H9 (cell line): ENCODE results near the gene CFAP61. TPM values are rescaled to one million over a fixed set of nuclear protein-coding genes. Genes with fewer than 3 reads are reported as not detected.

ENCODE experiments used
- DNase-seq: peaks from one replicate; pipeline ENCODE4 v3.0.0-alpha.2; 2017
- H2AFZ ChIP-seq: one replicate; pipeline ENCODE4 v1.6.1; 2013; ENCODE audit warnings: mild to moderate bottlenecking, low read length, control low read depth, moderate library complexity
- H2AK5ac ChIP-seq: 2 replicates; pipeline ENCODE4 v1.6.1; 2013; ENCODE audit warnings: low read length, control low read depth, mixed read lengths; ENCODE audit not compliant: insufficient read length
- H2BK120ac ChIP-seq: one replicate; pipeline ENCODE4 v1.6.1; 2013; ENCODE audit warnings: low read depth, mild to moderate bottlenecking, low read length, control low read depth, inconsistent platforms; ENCODE audit not compliant: poor library complexity, severe bottlenecking
- H2BK12ac ChIP-seq: 2 replicates; pipeline ENCODE4 v1.6.1; 2013; ENCODE audit warnings: low read length, control low read depth, mixed read lengths, low read depth; ENCODE audit not compliant: insufficient read length
- H2BK15ac ChIP-seq: 2 replicates; pipeline ENCODE4 v1.6.1; 2013; ENCODE audit warnings: low read depth, low read length, control low read depth
- H2BK20ac ChIP-seq: one replicate; pipeline ENCODE4 v1.6.1; 2013; ENCODE audit warnings: low read depth, mild to moderate bottlenecking, low read length, control low read depth, inconsistent platforms; ENCODE audit not compliant: poor library complexity, severe bottlenecking
- H2BK5ac ChIP-seq: 2 replicates; pipeline ENCODE4 v1.6.1; 2013; ENCODE audit warnings: low read length, control low read depth, mixed read lengths; ENCODE audit not compliant: insufficient read length
- H3K14ac ChIP-seq: 2 replicates; pipeline ENCODE4 v1.6.1; 2013; ENCODE audit warnings: low read length, control low read depth; ENCODE audit not compliant: insufficient read depth
- H3K18ac ChIP-seq: 2 replicates; pipeline ENCODE4 v1.6.1; 2013; ENCODE audit warnings: low read depth, mild to moderate bottlenecking, mixed read lengths, low read length, control low read depth; ENCODE audit not compliant: insufficient read length
- H3K23ac ChIP-seq: 2 replicates; pipeline ENCODE4 v1.6.1; 2013; ENCODE audit warnings: low read length, control low read depth, mixed read lengths, low read depth; ENCODE audit not compliant: insufficient read length
- H3K23me2 ChIP-seq: 2 replicates; pipeline ENCODE4 v1.6.1; 2013; ENCODE audit warnings: low read depth, mild to moderate bottlenecking, mixed read lengths, low read length, control low read depth; ENCODE audit not compliant: insufficient read length, poor library complexity, severe bottlenecking
- H3K27ac ChIP-seq: 2 replicates; pipeline ENCODE4 v1.5.1; 2013; ENCODE audit warnings: low read length, control low read depth, mixed read lengths, low read depth; ENCODE audit not compliant: insufficient read length
- H3K27me3 ChIP-seq: 2 replicates; pipeline ENCODE4 v1.6.1; 2013; ENCODE audit warnings: low read length, control low read depth, inconsistent platforms; ENCODE audit not compliant: insufficient read depth
- H3K4ac ChIP-seq: 2 replicates; pipeline ENCODE4 v1.6.1; 2013; ENCODE audit warnings: low read depth, mild to moderate bottlenecking, control low read depth, inconsistent platforms, low read length, moderate library complexity
- H3K4me1 ChIP-seq: 2 replicates; pipeline ENCODE4 v1.6.1; 2013; ENCODE audit warnings: low read length, control low read depth, inconsistent platforms; ENCODE audit not compliant: insufficient read depth
- H3K4me2 ChIP-seq: 2 replicates; pipeline ENCODE4 v1.6.1; 2013; ENCODE audit warnings: low read length, control low read depth, mixed read lengths; ENCODE audit not compliant: insufficient read length, insufficient read depth
- H3K56ac ChIP-seq: 2 replicates; pipeline ENCODE4 v1.6.1; 2013; ENCODE audit warnings: low read depth, mild to moderate bottlenecking, mixed read lengths, low read length, control low read depth; ENCODE audit not compliant: insufficient read length
- H3K79me1 ChIP-seq: 2 replicates; pipeline ENCODE4 v1.6.1; 2013; ENCODE audit warnings: low read depth, mild to moderate bottlenecking, moderate library complexity, low read length, control low read depth, inconsistent platforms; ENCODE audit not compliant: insufficient read depth, poor library complexity, severe bottlenecking
- H3K79me2 ChIP-seq: 2 replicates; pipeline ENCODE4 v1.6.1; 2013; ENCODE audit warnings: low read length, control low read depth, inconsistent platforms; ENCODE audit not compliant: insufficient read depth
- H3K9ac ChIP-seq: 2 replicates; pipeline ENCODE4 v1.6.1; 2013; ENCODE audit warnings: low read length, control low read depth, mixed read lengths; ENCODE audit not compliant: insufficient read length; ENCODE audit errors: extremely low read depth
- H3K9me3 ChIP-seq: one replicate; pipeline ENCODE4 v1.6.1; 2013; ENCODE audit warnings: low read depth, low read length, inconsistent platforms; ENCODE audit not compliant: control insufficient read depth
- H3T11ph ChIP-seq: one replicate; pipeline ENCODE4 v1.6.1; 2013; ENCODE audit warnings: mild to moderate bottlenecking, low read length, control low read depth, inconsistent platforms
- H4K20me1 ChIP-seq: one replicate; pipeline ENCODE4 v1.6.1; 2013; ENCODE audit not compliant: control insufficient read depth, insufficient read length, insufficient read depth
- H4K5ac ChIP-seq: 2 replicates; pipeline ENCODE4 v1.6.1; 2013; ENCODE audit warnings: low read depth, mild to moderate bottlenecking, mixed read lengths, low read length, control low read depth; ENCODE audit not compliant: insufficient read length
- H4K8ac ChIP-seq: replicated peaks from 2 replicates; pipeline ENCODE4 v1.6.1; 2013; ENCODE audit warnings: low read length, control low read depth, mixed read lengths, low read depth; ENCODE audit not compliant: insufficient read length
- H4K91ac ChIP-seq: 2 replicates; pipeline ENCODE4 v1.6.1; 2013; ENCODE audit warnings: low read depth, mild to moderate bottlenecking, moderate library complexity, mixed read lengths, low read length, control low read depth; ENCODE audit not compliant: insufficient read length
- H3K27ac Mint-ChIP-seq, 3 experiments: 2 replicates in 2 of 3; 3 replicates in 1 of 3; pipeline ENCODE4 v1.8.0; 2020 to 2021; ENCODE audit warnings: mixed read lengths in 3 of 3, mild to moderate bottlenecking in 1 of 3, moderate library complexity in 1 of 3
- H3K27me3 Mint-ChIP-seq: 2 replicates; pipeline ENCODE4 v1.8.0; 2021; ENCODE audit warnings: low read depth, mild to moderate bottlenecking, moderate library complexity, mixed read lengths
- H3K36me3 Mint-ChIP-seq, 3 experiments: 2 replicates in 2 of 3; 3 replicates in 1 of 3; pipeline ENCODE4 v1.8.0; 2020 to 2021; ENCODE audit warnings: low read depth in 3 of 3, mixed read lengths in 3 of 3; ENCODE audit not compliant: insufficient read depth in 1 of 3
- H3K4me1 Mint-ChIP-seq, 2 experiments: 2 replicates each; pipeline ENCODE4 v1.8.0; 2020; ENCODE audit warnings: mixed read lengths in 2 of 2
- H3K4me3 Mint-ChIP-seq, 2 experiments: 2 replicates in 1 of 2; 3 replicates in 1 of 2; pipeline ENCODE4 v1.8.0; 2020 to 2021; ENCODE audit warnings: mild to moderate bottlenecking in 2 of 2, mixed read lengths in 2 of 2, moderate library complexity in 1 of 2
- H3K9me3 Mint-ChIP-seq, 2 experiments: 2 replicates in 1 of 2; 3 replicates in 1 of 2; pipeline ENCODE4 v1.8.0; 2020; ENCODE audit warnings: mild to moderate bottlenecking in 2 of 2, mixed read lengths in 2 of 2, moderate library complexity in 1 of 2
- CTCF ChIP-seq: fragments of 200-600 bp; sonication (generic); conservative IDR thresholded peaks from 3 replicates; pipeline ENCODE4 v1.8.0; 2021; ENCODE audit warnings: antibody characterized with exemption, mild to moderate bottlenecking
- WGBS: extraction: QIAGEN DNeasy Blood & Tissue Kit; methylation state at CpG from one replicate; pipeline ENCODE4 v1.1.7; 2013; ENCODE audit warnings: missing lambda C conversion rate, low lambda C conversion rate, mixed read lengths; ENCODE audit not compliant: insufficient read length; ENCODE audit errors: extremely low coverage; 5-methylcytosine and 5-hydroxymethylcytosine counted together
- total RNA-seq: library from RNA; stranded (reverse); gene quantifications from 2 replicates; pipeline ENCODE4 v1.2.1, GENCODE V29; 2021

Gene CFAP61
- total RNA-seq, 1 experiment from 2014 or later = 0.44 TPM

DNA sequence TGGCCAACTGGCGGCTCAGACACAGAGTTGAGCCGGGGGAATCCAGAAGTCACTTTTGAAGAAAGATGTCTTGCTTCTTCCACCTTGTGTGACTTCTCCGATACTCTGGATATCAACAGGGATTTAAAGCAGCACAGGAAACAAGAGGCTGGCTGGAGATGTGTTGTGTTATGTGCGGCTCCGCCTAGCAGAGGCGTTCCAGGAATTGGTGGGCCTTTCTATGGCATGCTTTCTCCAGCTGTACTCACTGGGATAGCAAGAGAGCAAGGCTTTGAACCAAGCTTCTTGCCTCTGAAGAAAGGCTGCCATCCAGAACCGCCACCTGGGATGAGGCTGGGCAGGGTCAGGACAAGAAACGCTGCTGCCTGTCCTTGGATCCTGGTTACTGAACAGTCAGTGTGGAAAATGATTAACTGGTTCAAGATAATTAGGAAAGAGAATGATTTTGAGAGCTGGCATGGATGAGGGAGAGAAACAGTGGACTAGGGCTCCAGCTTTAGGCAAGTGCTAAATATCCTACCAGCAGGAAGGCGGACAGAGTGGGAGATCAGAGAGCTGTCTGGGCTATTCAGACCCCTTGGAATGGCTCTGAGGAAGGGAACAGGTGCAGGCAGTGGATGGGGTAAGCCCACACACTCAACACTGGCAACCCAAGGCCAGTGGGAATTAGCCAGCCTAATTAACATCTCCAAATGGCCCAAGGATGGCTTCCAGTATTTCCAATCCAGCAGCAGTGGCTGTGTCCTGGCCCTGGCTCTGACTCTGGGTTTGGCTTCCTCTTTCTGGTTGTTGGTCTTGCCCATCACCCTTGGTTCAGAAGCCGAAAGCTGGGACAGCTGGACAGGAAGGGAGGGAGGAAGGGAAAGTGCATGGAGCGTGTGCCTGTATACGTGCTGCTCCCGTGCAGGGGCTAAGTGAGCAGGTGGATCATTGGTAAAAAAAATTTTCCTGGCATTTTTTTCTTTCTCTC, 347.5 kb downstream of the CFAP61 start:
- WGBS = no CpG with 5 or more reads among the region's 13 CpGs
- Mint-ChIP-seq H3K4me3 (no peak overlapping the region), H3K27me3 (peaks cover 2% of the 10 kb centered on the region), H3K4me1 (peaks cover 19 to 28% of the 10 kb centered on the region in 2 experiments), H3K36me3 (no peaks in the 10 kb centered on the region; a peak in 2 of 7 replicates), H3K27ac (no peak overlapping the region), H3K9me3 (no peaks in the 10 kb centered on the region)
- no peaks in the 10 kb centered on the region for H4K20me1 ChIP-seq
- no peak overlapping the region for H3K23ac ChIP-seq
- no peak overlapping the region for H4K91ac ChIP-seq
- H2BK15ac ChIP-seq = no peak overlapping the region
- no peaks in the 10 kb centered on the region for H3K9me3 ChIP-seq
- no peak overlapping the region for H3K27ac ChIP-seq
- no peak for TF ChIP-seq CTCF
- H3K4ac ChIP-seq = no peak overlapping the region
- H3K79me2 ChIP-seq = no peaks in the 10 kb centered on the region
- H2BK12ac ChIP-seq = no peak overlapping the region
- no peak overlapping the region for H4K5ac ChIP-seq
- H3K14ac ChIP-seq = no peak overlapping the region
- no peak overlapping the region for H2BK5ac ChIP-seq
- DNase-seq = no peak
- no peak overlapping the region for H2AK5ac ChIP-seq
- H2BK120ac ChIP-seq = no peak overlapping the region
- H3K79me1 ChIP-seq = no peaks in the 10 kb centered on the region
- no peak overlapping the region for H2AFZ ChIP-seq
- no peak overlapping the region for H4K8ac ChIP-seq
- H3K23me2 ChIP-seq = no peaks in the 10 kb centered on the region
- no peaks in the 10 kb centered on the region for H3K27me3 ChIP-seq
- no peak overlapping the region for H2BK20ac ChIP-seq
- H3T11ph ChIP-seq = no peak overlapping the region
- H3K18ac ChIP-seq = no peak overlapping the region
- no peak overlapping the region for H3K56ac ChIP-seq
- no peak overlapping the region for H3K9ac ChIP-seq
- no peak overlapping the region for H3K4me2 ChIP-seq
- no peaks in the 10 kb centered on the region for H3K4me1 ChIP-seq
